MCF 10A (cell line): ENCODE measurements around the gene TMEM121. TPM values are rescaled to one million over a fixed set of nuclear protein-coding genes. Genes with fewer than 3 reads are reported as not detected.

Experiments used
- BruUV-seq: library from RNA; stranded (reverse); fragments of 400-500 nt; replicated peaks from 2 replicates; lab custom pipeline; 2021; lab: Mats Ljungman, UMichigan
- CTCF ChIA-PET: fragments of 300-600 bp; sonication (Branson Sonifier 250); formaldehyde crosslinking; extraction: SDS; loops from one replicate; lab custom pipeline; 2021; ENCODE audit warnings: antibody characterized with exemption, inconsistent platforms; lab: Yijun Ruan, JAX
- POLR2A ChIA-PET: fragments of 300-600, 350-650 bp; sonication (Branson Sonifier 250); formaldehyde crosslinking; extraction: SDS; loops from one replicate; lab custom pipeline; 2020; ENCODE audit warnings: antibody characterized with exemption, inconsistent platforms; lab: Yijun Ruan, JAX
- DNase-seq: peaks from one replicate; pipeline ENCODE4 v3.0.0-alpha.2; 2018; ENCODE audit not compliant: unreplicated experiment
- H3K27ac Mint-ChIP-seq: one replicate; pipeline ENCODE4 v1.8.0; 2022; ENCODE audit warnings: mild to moderate bottlenecking, low read depth, mixed read lengths; ENCODE audit not compliant: unreplicated experiment
- H3K27me3 Mint-ChIP-seq: one replicate; pipeline ENCODE4 v1.8.0; 2022; ENCODE audit warnings: mixed read lengths; ENCODE audit not compliant: insufficient read depth, unreplicated experiment
- H3K36me3 Mint-ChIP-seq: one replicate; pipeline ENCODE4 v1.8.0; 2022; ENCODE audit warnings: mild to moderate bottlenecking, moderate library complexity, mixed read lengths; ENCODE audit not compliant: insufficient read depth, unreplicated experiment
- H3K4me1 Mint-ChIP-seq: one replicate; pipeline ENCODE4 v1.8.0; 2022; ENCODE audit warnings: mixed read lengths; ENCODE audit not compliant: insufficient read depth, unreplicated experiment
- H3K4me3 Mint-ChIP-seq: one replicate; pipeline ENCODE4 v1.8.0; 2022; ENCODE audit warnings: mild to moderate bottlenecking, moderate library complexity, mixed read lengths; ENCODE audit not compliant: unreplicated experiment
- H3K9me3 Mint-ChIP-seq: one replicate; pipeline ENCODE4 v1.8.0; 2022; ENCODE audit warnings: mixed read lengths; ENCODE audit not compliant: unreplicated experiment
- CTCF ChIP-seq: fragments of 200-600 bp; IDR thresholded peaks from one replicate; pipeline ENCODE4 v1.8.0; 2022; ENCODE audit warnings: antibody characterized with exemption, mild to moderate bottlenecking; ENCODE audit not compliant: unreplicated experiment
- intact Hi-C: fragments of 100-400 bp; cut with micrococcal nuclease; formaldehyde crosslinking; loops from 2 replicates; pipeline ENCODE4 v1.14.1; 2022
- total RNA-seq: library from RNA; stranded (reverse); gene quantifications from 2 replicates; pipeline ENCODE4 v1.2.3, GENCODE V29; 2022

TMEM121 gene
- total RNA-seq, 1 experiment from 2014 or later: 0.68 TPM

- CTCF ChIA-PET: interaction anchor here (0.5 to 2.5 kb wide), 21 partner anchors 8 to 1735 kb away, joined by 3 to 45 read pairs (median 4); no protein-coding TSS in a partner anchor
- Mint-ChIP-seq H3K27ac (no peak overlapping the region), H3K4me1 (peaks cover 11% of the 10 kb centered on the region), H3K9me3 (no peaks in the 10 kb centered on the region), H3K4me3 (peak overlapping the region; percentile 78), H3K27me3 (no peaks in the 10 kb centered on the region), H3K36me3 (peaks cover 7% of the 10 kb centered on the region)
- POLR2A ChIA-PET: interaction anchor here (0.6 to 1.8 kb wide), 9 partner anchors 8 to 397 kb away, joined by 3 to 30 read pairs (median 4); partner anchors contain the start of gene TEX22
- BruUV-seq: no TSS peak
- TF ChIP-seq CTCF: no peak
- intact Hi-C loops: no loop called here
- DNase-seq: no peak
Observed at GRCh38 chr14:105488781-105489541, 37.4 kb upstream of the TMEM121 start.

GRCh38 chr14:105489542-105490266 lies 36.7 kb upstream of the TMEM121 start:
- intact Hi-C loops: loop anchor here (1.0 to 2.0 kb wide), 4 partner anchors 8 to 118 kb away; no protein-coding TSS in a partner anchor
- ChIA-PET CTCF (interaction anchor here (0.5 to 2.5 kb wide), 29 partner anchors 8 to 1736 kb away, joined by 3 to 45 read pairs (median 4); partner anchors contain the start of gene PACS2), POLR2A (interaction anchor here (0.6 to 1.8 kb wide), 11 partner anchors 8 to 398 kb away, joined by 3 to 30 read pairs (median 4); partner anchors contain the start of genes PACS2 and TEX22)
- H3K27me3 Mint-ChIP-seq: no peaks in the 10 kb centered on the region
- no TSS peak for BruUV-seq
- TF ChIP-seq CTCF: peak; percentile 61
- DNase-seq: peak; percentile 88
- H3K27ac Mint-ChIP-seq: peak overlapping the region; percentile 79
- H3K9me3 Mint-ChIP-seq: no peaks in the 10 kb centered on the region
- H3K36me3 Mint-ChIP-seq: peaks cover 7% of the 10 kb centered on the region
- H3K4me1 Mint-ChIP-seq: peaks cover 5% of the 10 kb centered on the region
- H3K4me3 Mint-ChIP-seq: peak overlapping the region; percentile 78

DNA sequence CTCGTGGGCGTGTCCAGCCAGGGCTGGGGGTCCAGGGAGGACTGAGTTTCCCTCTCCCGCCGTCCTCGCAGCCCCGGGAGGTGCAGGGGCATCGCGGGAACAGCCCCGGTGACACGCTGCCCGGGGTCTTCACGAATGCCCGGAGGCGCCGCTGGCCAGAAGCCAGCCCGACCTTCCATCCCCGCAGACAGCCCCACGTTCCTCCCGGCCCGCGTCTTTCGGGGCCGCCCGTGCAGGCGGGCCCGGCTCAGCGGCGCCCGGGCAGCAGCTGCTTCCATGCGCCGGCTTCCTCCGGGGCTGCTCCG lies 36.2 kb upstream of the TMEM121 start:
- intact Hi-C loops: loop anchor here (1.0 to 2.0 kb wide), 4 partner anchors 9 to 119 kb away; no protein-coding TSS in a partner anchor
- TF ChIP-seq CTCF: no peak
- ChIA-PET CTCF (interaction anchor here (0.6 to 2.5 kb wide), 23 partner anchors 9 to 392 kb away, joined by 3 to 45 read pairs (median 4); partner anchors contain the start of gene PACS2), POLR2A (interaction anchor here (0.6 to 1.8 kb wide), 10 partner anchors 9 to 401 kb away, joined by 3 to 30 read pairs (median 4); partner anchors contain the start of genes PACS2 and TEX22)
- Mint-ChIP-seq H3K27me3 (no peaks in the 10 kb centered on the region), H3K9me3 (no peaks in the 10 kb centered on the region), H3K4me1 (peaks cover 5% of the 10 kb centered on the region), H3K27ac (peak overlapping the region; percentile 79), H3K4me3 (peak overlapping the region; percentile 78), H3K36me3 (peaks cover 12% of the 10 kb centered on the region)
- no TSS peak for BruUV-seq
- DNase-seq: no peak
